ENCODE results near the gene MYMK. TPM values are rescaled to one million over a fixed set of nuclear protein-coding genes. Genes with fewer than 3 reads are reported as not detected.

MYMK gene
- total and polyA plus RNA-seq, 7 experiments from 2014 or later = not detected

GRCh38 chr9:133542002-133542401, 17.2 kb upstream of the MYMK start:
- peaks cover 0 to 4% (median 0%) of the 10 kb centered on the region in 5 donors for H3K27me3 Mint-ChIP-seq
- intact Hi-C loops (cut with micrococcal nuclease) = no loop called here
- Histone ChIP-seq H3K27me3 (ENCODE audit: control insufficient read depth in 2 of 2, insufficient read depth in 2 of 2, low read length in 2 of 2) (no peaks in the 10 kb centered on the region), H3K36me3 (ENCODE audit: control insufficient read depth in 2 of 3, insufficient read depth in 3 of 3, low read length in 3 of 3) (no peaks in the 10 kb centered on the region), H3K4me1 (ENCODE audit: control insufficient read depth in 2 of 2, insufficient read depth in 2 of 2, low read length in 2 of 2) (no peaks in the 10 kb centered on the region), H3K27ac (ENCODE audit: low read depth, low read length) (no peak overlapping the region), H3K4me3 (ENCODE audit: low read length) (no peak overlapping the region), H3K9me3 (ENCODE audit: control insufficient read depth in 2 of 3, low read length in 3 of 3) (no peaks in the 10 kb centered on the region)
- ChIA-PET CTCF (no interaction called here), POLR2A (interaction anchor here (0.7 kb wide), 1 partner anchor 237 kb away, joined by 3 read pairs; no protein-coding TSS in a partner anchor)
- no peak for ATAC-seq
- DNase-seq = no peak
- H3K27ac Mint-ChIP-seq = peak overlapping the region in 1 of 9 donors; percentile 65
- peaks cover 0 to 6% (median 0%) of the 10 kb centered on the region in 5 donors for H3K36me3 Mint-ChIP-seq
- no peaks in the 10 kb centered on the region for H3K9me3 Mint-ChIP-seq
- H3K4me3 Mint-ChIP-seq = no peak overlapping the region
- H3K4me1 Mint-ChIP-seq = peaks cover 0 to 5% (median 0%) of the 10 kb centered on the region in 7 donors

GRCh38 chr9:133540698-133541025, 15.9 kb upstream of the MYMK start:
- Mint-ChIP-seq H3K9me3 (no peaks in the 10 kb centered on the region), H3K36me3 (peaks cover 0 to 6% (median 0%) of the 10 kb centered on the region in 5 donors), H3K4me1 (peaks cover 0 to 6% (median under 1%) of the 10 kb centered on the region in 7 donors), H3K4me3 (no peak overlapping the region), H3K27ac (no peak overlapping the region), H3K27me3 (peaks cover 0 to 5% (median 0%) of the 10 kb centered on the region in 5 donors)
- no peaks in the 10 kb centered on the region for H3K9me3 ChIP-seq (ENCODE audit: control insufficient read depth in 2 of 3, low read length in 3 of 3)
- H3K4me1 ChIP-seq (ENCODE audit: control insufficient read depth in 2 of 2, insufficient read depth in 2 of 2, low read length in 2 of 2) = no peaks in the 10 kb centered on the region
- H3K4me3 ChIP-seq (ENCODE audit: low read length) = no peak overlapping the region
- DNase-seq (no peak), ATAC-seq (no peak)
- no peaks in the 10 kb centered on the region for H3K27me3 ChIP-seq (ENCODE audit: control insufficient read depth in 2 of 2, insufficient read depth in 2 of 2, low read length in 2 of 2)
- intact Hi-C loops (cut with micrococcal nuclease) = no loop called here
- H3K36me3 ChIP-seq (ENCODE audit: control insufficient read depth in 2 of 3, insufficient read depth in 3 of 3, low read length in 3 of 3) = no peaks in the 10 kb centered on the region
- CTCF ChIA-PET = interaction anchor here (0.6 kb wide), 1 partner anchor 77 kb away, joined by 3 read pairs; no protein-coding TSS in a partner anchor
- POLR2A ChIA-PET = no interaction called here
- H3K27ac ChIP-seq (ENCODE audit: low read depth, low read length) = no peak overlapping the region

GRCh38 chr9:133539991-133540697, 15.4 kb upstream of the MYMK start:
- ChIA-PET POLR2A (no interaction called here), CTCF (interaction anchor here (0.6 kb wide), 1 partner anchor 77 kb away, joined by 3 read pairs; no protein-coding TSS in a partner anchor)
- Mint-ChIP-seq H3K4me1 (peaks cover 0 to 10% (median 4%) of the 10 kb centered on the region in 7 donors), H3K4me3 (no peak overlapping the region), H3K9me3 (no peaks in the 10 kb centered on the region), H3K27ac (no peak overlapping the region), H3K27me3 (peaks cover 0 to 8% (median 0%) of the 10 kb centered on the region in 5 donors), H3K36me3 (peaks cover 0 to 6% (median 0%) of the 10 kb centered on the region in 5 donors)
- H3K27ac ChIP-seq (ENCODE audit: low read depth, low read length) = no peak overlapping the region
- no peak overlapping the region for H3K4me3 ChIP-seq (ENCODE audit: low read length)
- no peak for DNase-seq
- ATAC-seq = peak; percentile 54
- H3K36me3 ChIP-seq (ENCODE audit: control insufficient read depth in 2 of 3, insufficient read depth in 3 of 3, low read length in 3 of 3) = no peaks in the 10 kb centered on the region
- no peaks in the 10 kb centered on the region for H3K9me3 ChIP-seq (ENCODE audit: control insufficient read depth in 2 of 3, low read length in 3 of 3)
- H3K27me3 ChIP-seq (ENCODE audit: control insufficient read depth in 2 of 2, insufficient read depth in 2 of 2, low read length in 2 of 2) = no peaks in the 10 kb centered on the region
- H3K4me1 ChIP-seq (ENCODE audit: control insufficient read depth in 2 of 2, insufficient read depth in 2 of 2, low read length in 2 of 2) = no peaks in the 10 kb centered on the region
- intact Hi-C loops (cut with micrococcal nuclease) = no loop called here

- Mint-ChIP-seq H3K27ac (no peak overlapping the region), H3K36me3 (no peaks in the 10 kb centered on the region), H3K27me3 (peaks cover 0 to 8% (median 0%) of the 10 kb centered on the region in 5 donors), H3K4me1 (peaks cover 0 to 10% (median 4%) of the 10 kb centered on the region in 7 donors), H3K9me3 (no peaks in the 10 kb centered on the region), H3K4me3 (no peak overlapping the region)
- intact Hi-C loops (cut with micrococcal nuclease) = no loop called here
- CTCF ChIA-PET = no interaction called here
- H3K4me3 ChIP-seq (ENCODE audit: low read length) = no peak overlapping the region
- H3K27ac ChIP-seq (ENCODE audit: low read depth, low read length) = no peak overlapping the region
- ATAC-seq (no peak), DNase-seq (no peak)
- POLR2A ChIA-PET = no interaction called here
- no peaks in the 10 kb centered on the region for H3K27me3 ChIP-seq (ENCODE audit: control insufficient read depth in 2 of 2, insufficient read depth in 2 of 2, low read length in 2 of 2)
- H3K9me3 ChIP-seq (ENCODE audit: control insufficient read depth in 2 of 3, low read length in 3 of 3) = no peaks in the 10 kb centered on the region
- peaks cover 0 to 3% of the 10 kb centered on the region in 2 donors for H3K4me1 ChIP-seq (ENCODE audit: control insufficient read depth in 2 of 2, insufficient read depth in 2 of 2, low read length in 2 of 2)
- no peaks in the 10 kb centered on the region for H3K36me3 ChIP-seq (ENCODE audit: control insufficient read depth in 2 of 3, insufficient read depth in 3 of 3, low read length in 3 of 3)
These were observed 14.4 kb upstream of the MYMK start for GRCh38 chr9:133538851-133539833.

GRCh38 chr9:133538176-133538575, 13.4 kb upstream of the MYMK start:
- ChIA-PET POLR2A (no interaction called here), CTCF (no interaction called here)
- no peaks in the 10 kb centered on the region for H3K36me3 ChIP-seq (ENCODE audit: control insufficient read depth in 2 of 3, insufficient read depth in 3 of 3, low read length in 3 of 3)
- Mint-ChIP-seq H3K4me1 (peaks cover 0 to 19% (median 9%) of the 10 kb centered on the region in 7 donors), H3K27me3 (peaks cover 0 to 12% (median 2%) of the 10 kb centered on the region in 5 donors), H3K9me3 (no peaks in the 10 kb centered on the region), H3K4me3 (no peak overlapping the region), H3K27ac (no peak overlapping the region), H3K36me3 (no peaks in the 10 kb centered on the region)
- no peak for DNase-seq
- ATAC-seq = no peak
- intact Hi-C loops (cut with micrococcal nuclease) = no loop called here
- H3K27me3 ChIP-seq (ENCODE audit: control insufficient read depth in 2 of 2, insufficient read depth in 2 of 2, low read length in 2 of 2) = no peaks in the 10 kb centered on the region
- no peak overlapping the region for H3K4me3 ChIP-seq (ENCODE audit: low read length)
- H3K4me1 ChIP-seq (ENCODE audit: control insufficient read depth in 2 of 2, insufficient read depth in 2 of 2, low read length in 2 of 2) = peaks cover 0 to 12% of the 10 kb centered on the region in 2 donors
- no peaks in the 10 kb centered on the region for H3K9me3 ChIP-seq (ENCODE audit: control insufficient read depth in 2 of 3, low read length in 3 of 3)
- no peak overlapping the region for H3K27ac ChIP-seq (ENCODE audit: low read depth, low read length)

- Histone ChIP-seq H3K4me1 (ENCODE audit: control insufficient read depth in 2 of 2, insufficient read depth in 2 of 2, low read length in 2 of 2) (peaks cover 0 to 21% of the 10 kb centered on the region in 2 donors), H3K27ac (ENCODE audit: low read depth, low read length) (no peak overlapping the region), H3K9me3 (ENCODE audit: control insufficient read depth in 2 of 3, low read length in 3 of 3) (no peaks in the 10 kb centered on the region), H3K4me3 (ENCODE audit: low read length) (no peak overlapping the region), H3K27me3 (ENCODE audit: control insufficient read depth in 2 of 2, insufficient read depth in 2 of 2, low read length in 2 of 2) (no peaks in the 10 kb centered on the region), H3K36me3 (ENCODE audit: control insufficient read depth in 2 of 3, insufficient read depth in 3 of 3, low read length in 3 of 3) (no peaks in the 10 kb centered on the region)
- H3K27ac Mint-ChIP-seq = no peak overlapping the region
- CTCF ChIA-PET = no interaction called here
- H3K36me3 Mint-ChIP-seq = no peaks in the 10 kb centered on the region
- H3K4me3 Mint-ChIP-seq = no peak overlapping the region
- H3K4me1 Mint-ChIP-seq = peaks cover 6 to 24% (median 16%) of the 10 kb centered on the region in 7 donors
- H3K27me3 Mint-ChIP-seq = peaks cover 0 to 17% (median 7%) of the 10 kb centered on the region in 5 donors
- POLR2A ChIA-PET = no interaction called here
- DNase-seq (no peak), ATAC-seq (no peak)
- intact Hi-C loops (cut with micrococcal nuclease) = no loop called here
- H3K9me3 Mint-ChIP-seq = peaks cover 0 to 3% (median 0%) of the 10 kb centered on the region in 11 donors
These were observed 12.5 kb upstream of the MYMK start for GRCh38 chr9:133537257-133537656.
